Adrenal gland (tissue), 12 donors: ENCODE results near the gene CASD1. TPM values are rescaled to one million over a fixed set of nuclear protein-coding genes. Genes with fewer than 3 reads are reported as not detected.

Experiments used
- DNase-seq, 7 donors: peaks; one replicate each; pipeline ENCODE4 v3.0.0-alpha.2; 2019 to 2020
- H3K27ac ChIP-seq, 5 donors: fragments of 200-600 bp; sonication (generic) in 4 of 5; 1 replicate in 3 of 5; 2 replicates in 2 of 5; pipeline versions ENCODE4 v1.5.1 to v1.8.0; 2016 to 2020; ENCODE audit warnings: mild to moderate bottlenecking in 1 of 5
- H3K27me3 ChIP-seq: fragments of 200-600 bp; 2 replicates; pipeline ENCODE4 v1.8.0; 2021
- H3K36me3 ChIP-seq, 2 donors: fragments of 200-600 bp; replicated peaks in 1 of 2; 1 replicate in 1 of 2; 2 replicates in 1 of 2; pipeline versions ENCODE4 v1.5.1 to v1.8.0; 2018 to 2022
- H3K4me1 ChIP-seq, 2 donors: fragments of 200-600 bp; replicated peaks in 1 of 2; 1 replicate in 1 of 2; 2 replicates in 1 of 2; pipeline versions ENCODE4 v1.5.1 to v1.8.0; 2018 to 2021
- H3K4me3 ChIP-seq, 4 donors: fragments of 200-600 bp; sonication (generic) in 3 of 4; one replicate each; pipeline ENCODE4 v1.5.1; 2016 to 2018
- H3K9me3 ChIP-seq, 3 donors: fragments of 200-600 bp; sonication (generic) in 1 of 3; replicated peaks in 1 of 3; 1 replicate in 2 of 3; 2 replicates in 1 of 3; pipeline versions ENCODE4 v1.5.1 to v1.8.0; 2016 to 2021
- CTCF ChIP-seq, 6 experiments: fragments of 450-650 bp in 4 of 6; fragments of 200-600 bp in 2 of 6; sonication (generic) in 1 of 6; IDR thresholded peaks; 1 replicate in 5 of 6; 2 replicates in 1 of 6; pipeline versions ENCODE4 v1.5.1 to v1.8.0; 2016 to 2021; ENCODE audit warnings: antibody characterized with exemption in 6 of 6, mild to moderate bottlenecking in 2 of 6, moderate library complexity in 1 of 6
- POLR2A ChIP-seq, 2 donors: fragments of 450-650 bp; IDR thresholded peaks; one replicate each; pipeline ENCODE4 v1.6.1; 2017; ENCODE audit warnings: antibody characterized with exemption in 2 of 2, mild to moderate bottlenecking in 2 of 2, moderate library complexity in 1 of 2
- WGBS, 4 donors: extraction: QIAGEN DNeasy Blood & Tissue Kit in 2 of 4; methylation state at CpG; one replicate each; pipeline versions ENCODE4 v1.1.5 to v1.1.7; 2013 to 2017; 5-methylcytosine and 5-hydroxymethylcytosine counted together
- intact Hi-C, 2 donors: fragments of 100-400 bp; cut with DNase I; formaldehyde crosslinking; loops; one replicate each; pipeline versions ENCODE4 v1.14.1 to v1.15.0; 2022 to 2023
- polyA plus RNA-seq, 3 donors: library from polyadenylated mRNA; stranded (reverse); fragments of 200-250 nt in 2 of 3; fragments of 350-450 nt in 1 of 3; fragmentation: Illumina TruSeq in 1 of 3; extraction: RNeasy Lipid Tissue Mini Kit (QIAGEN cat#74804) in 1 of 3; gene quantifications; one replicate each; pipeline ENCODE4 v1.2.3, GENCODE V29; 2013 to 2014
- total RNA-seq, 9 donors: library from RNA; depleted of rRNA in 4 of 9; stranded (reverse); fragments of >200 nt in 4 of 9; fragments of 120-200 nt in 1 of 9; fragmentation: NEBNext Ultra II Directional in 1 of 9; extraction: Animal tissue kit (Norgen Biotek cat#: 25700) in 1 of 9; gene quantifications; one replicate each; pipeline versions ENCODE4 v1.1.0 to v1.2.4, GENCODE V29; 2013 to 2023
- donor health status: healthy with polysubstance abuse.
- donor health status: Bipolar disorder and iron deficiency.
- donor health status: DM: yes; HTN: yes; CAD: no.
- donor health status: DM: no; HTN: no; CAD: no.
- donor health status: DM: no; HTN: no; CAD: no.
- donor health status: DM: yes; HTN: yes; CAD: no.

Gene CASD1
- total and polyA plus RNA-seq, 12 donors: 28.8 to 75.7 (median 46.2) TPM

- no peaks in the 10 kb centered on the region for H3K36me3 ChIP-seq
- peaks cover 0 to 6% (median 0%) of the 10 kb centered on the region in 3 donors for H3K9me3 ChIP-seq
- intact Hi-C loops: no loop called here
- H3K4me3 ChIP-seq: peak overlapping the region in 1 of 4 donors; percentile 16
- peak overlapping the region in 3 of 5 donors; percentile 48 to 95 (median 59) for H3K27ac ChIP-seq
- H3K4me1 ChIP-seq: peaks cover 38 to 57% of the 10 kb centered on the region in 2 donors
- H3K27me3 ChIP-seq: no peaks in the 10 kb centered on the region
- DNase-seq: peak in 1 of 7 donors; percentile 8
- TF ChIP-seq CTCF (IDR thresholded peaks at IDR 0.05): no peak
- TF ChIP-seq POLR2A (IDR thresholded peaks at IDR 0.05): no peak
Measured at GRCh38 chr7:94511718-94512117, 2.1 kb downstream of the CASD1 start.

GRCh38 chr7:94512735-94513564 is 3.3 kb downstream of the CASD1 start:
- TF ChIP-seq POLR2A (IDR thresholded peaks at IDR 0.05): no peak
- no peak for TF ChIP-seq CTCF (IDR thresholded peaks at IDR 0.05)
- peak overlapping the region in 2 of 5 donors; percentile 18 to 95 for H3K27ac ChIP-seq
- WGBS, 4 donors: 81 to 89% (median 83%) methylated on average over 11 of the region's 11 CpGs
- H3K4me1 ChIP-seq: peaks cover 40 to 57% of the 10 kb centered on the region in 2 donors
- peaks cover 0 to 4% of the 10 kb centered on the region in 2 donors for H3K36me3 ChIP-seq
- no peak for DNase-seq
- intact Hi-C loops: no loop called here
- no peak overlapping the region for H3K4me3 ChIP-seq
- H3K9me3 ChIP-seq: peaks cover 0 to 6% (median 0%) of the 10 kb centered on the region in 3 donors
- H3K27me3 ChIP-seq: no peaks in the 10 kb centered on the region

GRCh38 chr7:94513565-94513860 is 3.9 kb downstream of the CASD1 start:
- H3K27me3 ChIP-seq: no peaks in the 10 kb centered on the region
- no peak overlapping the region for H3K4me3 ChIP-seq

More at GRCh38 chr7:94513565-94513860, 3.9 kb downstream of the CASD1 start:
- DNase-seq: no peak
- TF ChIP-seq CTCF (IDR thresholded peaks at IDR 0.05) (no peak), POLR2A (IDR thresholded peaks at IDR 0.05) (no peak)
- Histone ChIP-seq H3K9me3 (peaks cover 0 to 6% (median 0%) of the 10 kb centered on the region in 3 donors), H3K27ac (no peak overlapping the region), H3K36me3 (peaks cover 0 to 8% of the 10 kb centered on the region in 2 donors), H3K4me1 (peaks cover 41 to 57% of the 10 kb centered on the region in 2 donors)
- intact Hi-C loops: no loop called here
